OCI-LY7 (cell line): Measurements from ENCODE around the gene ABCA4.

Experiments used
- EZH2phosphoT487 ChIP-seq: fragments of 200-600 bp; sonication (generic); IDR thresholded peaks from 2 replicates; pipeline ENCODE4 v1.6.1; 2018; ENCODE audit warnings: low read depth, borderline replicate concordance, mild to moderate bottlenecking, mixed run types, antibody characterized with exemption, low read length, moderate library complexity, mixed read lengths
- TF ChIP-seq, protein P1 (sequence below): fragments of 200-600 bp; sonication (generic); conservative IDR thresholded peaks from 2 replicates; pipeline ENCODE4 v1.5.1; 2014; ENCODE audit warnings: mild to moderate bottlenecking, antibody characterized with exemption, low read length, moderate library complexity, mixed read lengths

- TF ChIP-seq, protein P1, sequence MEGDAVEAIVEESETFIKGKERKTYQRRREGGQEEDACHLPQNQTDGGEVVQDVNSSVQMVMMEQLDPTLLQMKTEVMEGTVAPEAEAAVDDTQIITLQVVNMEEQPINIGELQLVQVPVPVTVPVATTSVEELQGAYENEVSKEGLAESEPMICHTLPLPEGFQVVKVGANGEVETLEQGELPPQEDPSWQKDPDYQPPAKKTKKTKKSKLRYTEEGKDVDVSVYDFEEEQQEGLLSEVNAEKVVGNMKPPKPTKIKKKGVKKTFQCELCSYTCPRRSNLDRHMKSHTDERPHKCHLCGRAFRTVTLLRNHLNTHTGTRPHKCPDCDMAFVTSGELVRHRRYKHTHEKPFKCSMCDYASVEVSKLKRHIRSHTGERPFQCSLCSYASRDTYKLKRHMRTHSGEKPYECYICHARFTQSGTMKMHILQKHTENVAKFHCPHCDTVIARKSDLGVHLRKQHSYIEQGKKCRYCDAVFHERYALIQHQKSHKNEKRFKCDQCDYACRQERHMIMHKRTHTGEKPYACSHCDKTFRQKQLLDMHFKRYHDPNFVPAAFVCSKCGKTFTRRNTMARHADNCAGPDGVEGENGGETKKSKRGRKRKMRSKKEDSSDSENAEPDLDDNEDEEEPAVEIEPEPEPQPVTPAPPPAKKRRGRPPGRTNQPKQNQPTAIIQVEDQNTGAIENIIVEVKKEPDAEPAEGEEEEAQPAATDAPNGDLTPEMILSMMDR, result no peak
- TF ChIP-seq EZH2phosphoT487, result no peak
These were observed 116.0 kb downstream of the ABCA4 start for GRCh38 chr1:94004924-94005323.
